ENCODE data around the gene C2CD3.

C2CD3 gene

DNA sequence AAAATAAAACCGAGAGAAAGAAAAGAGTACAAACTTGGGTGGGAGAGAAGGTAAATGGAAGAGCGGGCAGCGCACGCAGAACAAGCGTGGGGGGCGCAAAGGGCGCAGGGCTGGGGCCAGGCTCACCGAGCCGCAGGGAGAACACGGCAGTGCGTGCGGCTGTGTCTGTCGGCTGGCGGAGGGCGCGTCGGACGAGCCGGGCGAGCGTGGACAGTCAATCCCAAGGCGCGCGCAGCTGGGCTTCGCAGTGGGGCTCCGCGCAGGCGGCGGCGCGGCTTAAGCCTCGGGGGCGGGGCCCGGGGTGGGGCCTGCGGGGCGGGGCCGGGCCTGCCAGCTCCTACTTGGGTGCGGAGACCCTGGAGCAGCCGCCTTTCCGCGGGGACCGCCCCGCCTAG, 188.2 kb downstream of the C2CD3 start, which contains the start of gene UCP2:
Gene UCP2 (minus strand): TSS at position 249 of the 395 bp plus-strand sequence. CDS start 4,465 bp downstream, outside the sequence.
- DNase-seq = peak in 48 of 51 donors; percentile 45 to 92 (median 76)

DNA sequence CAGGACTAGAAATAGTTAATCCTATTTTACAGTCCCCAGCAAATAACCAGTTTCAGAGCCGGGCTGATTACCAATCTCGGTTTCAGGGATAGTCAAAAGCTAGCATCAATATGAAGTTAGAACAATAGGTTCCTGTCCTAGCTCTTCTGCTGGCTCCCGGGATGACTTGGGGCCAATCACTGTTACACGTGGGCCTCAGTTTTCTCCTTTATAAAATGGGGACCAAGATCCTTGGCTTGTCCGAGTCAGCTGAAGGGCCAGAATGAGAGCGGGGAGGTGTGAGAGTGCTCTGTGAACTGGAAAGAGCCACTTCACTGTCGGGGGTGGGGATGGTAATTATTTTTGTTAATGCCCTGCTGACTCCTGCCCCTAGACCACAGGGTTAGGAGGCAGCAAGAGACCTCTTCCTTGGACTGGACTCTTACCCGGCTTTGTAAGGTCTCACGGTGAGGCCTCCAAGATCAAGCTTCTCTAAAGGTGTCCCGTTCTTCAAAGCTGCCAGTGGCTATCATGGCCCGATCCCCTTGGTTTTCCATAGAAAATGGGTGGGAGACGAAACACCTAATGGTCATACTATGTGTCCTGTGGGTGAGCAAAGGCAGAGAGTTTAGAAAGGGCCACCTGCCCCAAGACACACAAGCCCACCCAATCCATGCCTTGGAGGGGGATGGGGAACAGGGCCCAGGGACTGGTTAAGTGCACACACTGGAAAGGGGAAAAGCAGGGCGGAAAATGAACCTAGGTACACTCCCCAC, 189.6 kb downstream of the C2CD3 start:
- no peak for DNase-seq

DNA sequence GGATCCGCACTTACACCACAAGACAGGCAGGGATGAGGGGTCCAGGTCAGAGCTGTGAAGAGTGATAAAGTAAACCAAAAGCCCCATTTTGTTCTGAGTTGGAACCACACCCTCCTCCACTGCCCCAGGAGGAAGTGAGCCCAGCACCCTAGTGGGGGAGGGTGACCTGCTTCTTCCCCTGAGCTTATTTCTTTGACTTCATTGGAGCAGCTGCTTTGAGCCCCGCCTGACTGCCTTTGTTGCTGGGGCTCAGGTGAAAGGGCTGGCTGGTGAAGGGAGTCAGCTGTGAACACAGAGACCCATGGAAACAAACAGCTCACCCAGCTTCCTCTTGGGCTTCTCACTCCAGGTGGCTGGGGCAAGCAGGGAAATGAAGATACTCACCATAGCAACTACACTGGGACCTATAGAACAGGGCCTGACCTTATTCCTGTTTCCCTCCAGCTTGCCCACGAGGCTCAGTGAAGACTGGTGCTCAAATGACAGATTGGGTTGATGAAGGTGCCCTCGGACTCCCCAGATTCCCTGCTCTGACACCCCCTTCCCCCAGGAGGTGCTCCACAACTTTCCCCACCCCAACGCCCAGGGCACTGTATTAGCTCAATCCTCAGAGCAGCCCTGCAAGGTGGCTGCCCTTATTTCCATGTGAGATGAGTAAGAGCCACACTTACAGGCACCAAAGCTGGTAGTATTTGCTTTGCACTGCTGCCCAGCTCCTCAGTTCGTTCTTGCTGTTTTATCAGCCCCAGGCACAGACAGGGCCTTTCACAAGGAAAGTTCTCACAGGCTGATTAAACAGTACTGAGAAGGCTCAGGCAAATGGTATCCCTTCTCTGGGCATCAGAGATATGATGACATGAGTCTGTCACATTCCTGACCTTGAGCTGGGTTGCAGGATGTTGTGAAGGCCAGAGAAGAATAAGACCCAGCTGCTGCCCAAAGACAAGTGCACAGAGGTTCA, 190.5 kb downstream of the C2CD3 start:
- DNase-seq = peak in 6 of 51 donors; percentile 4 to 27 (median 16)

DNA sequence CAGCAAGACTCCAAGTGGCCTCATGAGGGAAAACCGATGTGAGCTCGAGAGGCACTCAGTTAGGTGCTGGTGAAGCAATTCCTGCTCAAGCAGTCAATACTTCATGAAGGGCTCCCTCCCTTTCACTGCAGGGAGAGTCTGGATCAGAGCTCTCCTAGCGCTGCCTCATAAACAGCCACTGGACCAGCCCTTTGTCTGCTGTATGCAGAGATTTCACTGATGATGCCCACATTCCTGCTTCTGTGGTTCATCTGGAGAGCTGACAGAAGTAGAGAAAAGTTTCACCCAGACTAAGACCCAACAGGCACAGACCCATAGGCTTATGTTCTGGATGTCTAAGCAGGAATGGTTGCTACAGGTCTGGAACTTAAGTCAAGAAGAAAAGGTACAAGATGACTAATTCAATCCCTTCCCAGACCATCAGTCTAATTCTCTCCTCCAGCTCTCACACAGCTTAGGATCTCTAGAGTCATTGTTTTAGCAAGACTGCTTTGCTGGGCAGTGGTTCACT, 192.2 kb downstream of the C2CD3 start:
- no peak for DNase-seq

DNA sequence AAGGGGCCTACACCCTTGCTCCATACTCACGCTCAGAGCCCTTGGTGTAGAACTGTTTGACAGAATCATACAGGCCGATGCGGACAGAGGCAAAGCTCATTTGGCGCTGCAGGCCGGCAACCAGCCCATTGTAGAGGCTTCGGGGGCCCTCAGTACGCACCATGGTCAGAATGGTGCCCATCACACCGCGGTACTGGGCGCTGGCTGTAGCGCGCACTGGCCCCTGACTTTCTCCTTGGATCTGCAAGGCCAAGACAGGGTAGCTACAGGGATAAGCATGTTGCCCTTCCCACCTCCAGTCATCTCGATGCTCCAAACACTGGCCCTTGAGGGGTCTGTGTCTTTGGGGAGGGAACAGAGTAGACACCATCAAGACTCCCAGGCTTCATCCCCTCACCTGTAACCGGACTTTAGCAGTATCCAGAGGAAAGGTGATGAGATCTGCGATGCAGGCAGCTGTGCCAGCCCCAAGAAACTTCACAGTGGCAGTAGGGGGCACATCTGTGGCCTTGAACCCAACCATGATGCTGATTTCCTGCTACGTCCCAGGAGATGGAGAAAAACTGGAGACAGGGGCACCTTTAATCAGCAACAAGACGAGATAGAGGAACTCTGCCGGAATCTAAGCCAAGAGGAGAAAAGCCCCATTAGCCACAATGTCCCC, 192.8 kb downstream of the C2CD3 start:
- DNase-seq = no peak

DNA sequence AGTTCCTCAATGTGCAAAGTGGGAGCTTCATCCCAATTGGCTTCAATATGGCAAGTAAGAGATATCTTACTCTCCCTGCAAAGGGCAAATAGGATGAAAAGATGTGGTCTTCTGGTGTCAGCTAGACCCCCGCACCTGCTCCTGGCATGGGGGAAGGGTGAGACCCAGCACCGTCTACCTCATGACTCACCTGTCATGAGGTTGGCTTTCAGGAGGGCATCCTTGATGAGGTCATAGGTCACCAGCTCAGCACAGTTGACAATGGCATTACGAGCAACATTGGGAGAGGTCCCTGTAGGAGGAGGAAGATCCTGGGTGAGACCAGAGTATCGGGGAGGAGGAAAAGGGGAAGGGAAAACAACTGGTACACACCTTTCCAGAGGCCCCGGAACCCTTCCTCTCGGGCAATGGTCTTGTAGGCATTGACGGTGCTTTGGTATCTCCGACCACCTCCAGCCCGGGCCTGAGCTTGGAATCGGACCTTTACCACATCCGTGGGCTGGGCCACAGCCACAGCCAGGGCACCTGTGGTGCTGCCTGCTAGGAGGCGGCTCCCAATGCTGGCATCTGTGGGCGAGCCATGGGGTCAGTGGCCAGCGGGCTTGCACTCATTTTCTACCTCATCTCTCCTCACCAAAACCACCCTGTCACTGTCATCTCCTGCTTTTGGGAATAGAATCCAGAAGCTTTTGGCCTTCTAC, 194.2 kb downstream of the C2CD3 start:
- no peak for DNase-seq

DNA sequence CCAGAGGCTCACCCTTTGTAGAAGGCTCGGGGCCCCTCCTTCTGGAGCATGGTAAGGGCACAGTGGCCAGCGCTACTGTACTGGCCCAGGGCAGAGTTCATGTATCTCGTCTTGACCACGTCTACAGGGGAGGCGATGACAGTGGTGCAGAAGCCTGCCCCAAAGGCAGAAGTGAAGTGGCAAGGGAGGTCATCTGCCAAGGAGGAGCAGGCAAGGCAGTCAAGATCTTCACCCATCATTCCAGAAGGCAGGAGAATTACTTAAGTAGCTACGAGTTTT, 195.4 kb downstream of the C2CD3 start:
- no peak for DNase-seq

DNA sequence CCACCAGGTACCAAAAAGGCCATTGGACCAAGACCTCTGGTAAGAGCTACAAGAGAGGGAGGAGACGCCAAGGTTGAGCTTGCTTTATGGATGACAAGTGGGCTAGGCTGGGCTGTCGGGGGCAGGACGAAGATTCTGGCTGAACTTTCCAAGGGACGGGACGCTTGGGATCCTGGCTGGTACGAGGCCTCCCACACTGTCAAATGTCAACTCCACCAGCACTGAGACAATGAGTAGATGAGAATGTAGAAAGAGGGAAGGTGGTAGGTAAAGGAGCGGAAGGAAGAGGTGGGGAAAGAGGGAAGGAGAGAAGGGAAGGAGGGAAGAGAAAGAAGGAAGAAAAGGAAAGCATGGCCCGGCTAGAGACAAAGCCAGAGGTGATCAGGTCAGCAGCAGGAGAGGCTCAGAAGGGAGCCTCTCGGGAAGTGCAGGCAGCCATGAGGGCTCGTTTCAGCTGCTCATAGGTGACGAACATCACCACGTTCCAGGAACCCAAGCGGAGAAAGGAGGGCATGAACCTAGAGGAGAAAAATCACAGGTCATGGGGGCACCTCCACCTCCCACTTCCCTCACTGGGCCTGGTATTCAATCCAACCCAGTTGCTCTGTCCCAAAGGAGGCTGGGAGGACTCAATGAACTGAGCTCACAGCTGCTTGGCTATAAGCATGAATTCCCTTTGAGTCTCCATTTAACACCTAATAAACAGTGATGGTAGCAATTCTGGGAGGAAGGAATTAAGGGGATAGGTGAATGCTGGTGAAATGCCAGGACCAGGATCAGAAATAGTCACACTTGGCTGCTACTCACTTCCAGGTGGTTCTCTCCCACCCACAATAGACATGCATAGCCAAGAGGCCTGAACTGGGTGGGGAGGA, 196.0 kb downstream of the C2CD3 start:
- DNase-seq = no peak

DNA sequence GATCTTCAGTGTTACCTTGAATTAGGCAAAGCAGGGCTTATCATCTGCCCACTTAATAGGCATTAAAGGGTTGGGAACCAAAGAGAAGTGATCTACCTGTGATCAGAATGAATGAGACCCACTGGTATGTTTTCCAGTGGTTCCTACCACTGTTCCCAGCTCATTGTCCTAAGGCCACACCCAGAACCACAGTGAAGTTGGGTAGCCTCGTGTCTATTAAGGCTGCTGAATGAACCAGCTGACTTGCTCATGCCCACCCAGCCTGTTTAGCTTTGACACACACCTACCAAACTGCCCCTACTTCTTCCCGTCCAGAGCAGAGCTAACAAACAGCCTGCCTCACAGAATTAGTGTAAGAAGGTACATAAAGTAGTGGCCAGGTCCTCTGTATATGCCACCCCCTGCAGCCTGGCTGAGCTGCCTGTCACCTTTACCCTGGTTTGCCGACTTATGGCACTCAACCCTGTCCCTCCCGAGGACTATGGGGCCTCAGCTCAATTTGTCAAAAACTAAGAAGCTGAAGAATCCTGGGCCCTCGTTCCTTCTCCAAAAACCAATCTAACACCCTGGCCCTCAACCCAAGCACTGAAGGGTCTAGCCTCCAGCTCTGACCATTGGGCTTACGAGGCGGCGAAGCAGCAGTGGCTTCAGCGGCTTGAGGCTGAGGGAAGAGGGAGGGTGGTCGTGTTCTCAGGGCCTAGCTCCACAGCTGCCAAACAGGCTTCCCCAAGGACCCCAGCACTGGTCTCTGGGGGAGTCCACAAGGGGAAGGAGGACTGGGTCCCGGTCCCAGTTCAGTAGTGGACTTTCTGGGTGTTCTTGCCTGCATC, 198.0 kb downstream of the C2CD3 start:
- no peak for DNase-seq

DNA sequence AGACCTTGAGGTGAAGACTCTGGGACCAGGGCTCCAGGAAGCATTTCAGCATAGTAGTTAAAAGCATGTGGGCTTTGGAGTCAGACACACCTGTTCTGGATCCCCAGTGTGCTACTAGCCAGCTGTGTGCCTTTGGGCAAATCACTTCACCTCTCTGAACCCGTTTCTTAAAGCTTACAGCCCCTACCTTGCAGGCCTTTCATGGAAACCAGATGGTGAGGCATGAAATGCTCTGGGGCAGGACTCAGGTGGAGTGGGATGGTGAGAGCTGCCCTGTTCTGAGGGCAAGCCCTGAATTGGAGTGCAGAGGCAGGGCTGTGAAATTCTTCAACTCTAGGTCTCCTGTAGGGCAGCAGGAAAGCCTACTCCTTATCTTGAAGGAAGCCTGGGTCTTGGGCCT, 198.6 kb downstream of the C2CD3 start:
- DNase-seq = no peak

DNA sequence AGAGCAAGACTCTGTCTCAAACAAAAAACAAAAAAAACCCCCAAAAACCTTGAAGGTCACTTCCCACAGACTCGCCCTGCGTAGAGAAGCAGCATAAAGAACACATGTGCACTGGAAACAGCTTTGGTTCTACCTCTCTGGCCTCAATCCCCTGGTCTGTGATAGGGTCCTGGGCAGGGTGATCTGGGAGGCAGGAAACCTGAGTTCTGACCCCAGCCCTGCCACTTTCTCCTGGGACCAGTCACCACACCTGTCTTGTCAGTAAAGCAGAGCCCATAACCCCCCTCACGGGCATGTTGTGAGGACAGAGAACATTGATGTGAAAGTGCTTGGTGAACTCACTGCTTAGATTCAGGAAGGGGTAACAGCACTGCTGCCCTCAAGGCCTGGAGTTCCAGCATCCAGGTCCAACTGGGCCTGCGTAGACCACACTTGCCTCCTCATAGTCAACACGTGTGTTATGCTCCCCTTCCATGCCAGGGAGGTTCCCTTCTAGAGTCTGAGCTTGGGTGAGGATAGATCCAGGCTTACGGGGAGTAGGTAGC, 199.6 kb downstream of the C2CD3 start:
- no peak for DNase-seq

DNA sequence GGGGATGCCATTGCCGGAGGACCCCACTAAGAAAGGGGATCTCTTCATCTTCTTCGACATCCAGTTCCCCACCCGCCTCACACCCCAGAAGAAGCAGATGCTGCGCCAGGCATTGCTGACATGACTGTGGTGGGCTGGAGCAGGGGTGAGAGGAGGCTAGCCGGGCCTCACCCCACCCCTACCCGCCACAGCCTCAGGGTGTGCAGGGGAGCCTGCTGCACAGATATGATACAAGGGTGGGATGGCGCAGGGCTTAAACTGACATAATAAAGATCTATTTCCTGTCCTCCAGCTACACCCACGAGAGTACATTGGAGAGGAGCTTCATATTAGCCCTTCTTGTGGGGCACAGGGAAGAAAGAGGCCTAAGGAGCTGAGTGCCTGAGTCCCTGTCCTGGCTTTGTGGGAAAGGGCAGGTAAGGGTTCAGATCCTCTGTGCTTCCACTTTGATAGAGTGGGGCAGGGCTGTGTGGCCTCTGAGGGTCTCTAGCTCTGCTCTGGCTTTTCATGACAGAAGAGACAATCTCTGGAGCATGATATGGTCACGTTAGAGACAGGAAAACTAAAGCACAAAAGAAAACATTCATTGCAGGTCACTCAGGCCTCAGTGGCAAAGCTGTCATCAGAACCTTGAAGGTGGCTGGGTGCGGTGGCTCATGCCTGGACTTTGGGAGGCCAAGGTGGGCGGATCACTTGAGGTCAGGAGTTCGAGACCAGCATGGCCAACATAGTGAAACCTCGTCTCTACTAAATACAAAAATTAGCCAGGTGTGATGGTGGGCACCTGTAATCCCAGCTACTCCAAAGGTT, 200.6 kb downstream of the C2CD3 start:
- DNase-seq = no peak

DNA sequence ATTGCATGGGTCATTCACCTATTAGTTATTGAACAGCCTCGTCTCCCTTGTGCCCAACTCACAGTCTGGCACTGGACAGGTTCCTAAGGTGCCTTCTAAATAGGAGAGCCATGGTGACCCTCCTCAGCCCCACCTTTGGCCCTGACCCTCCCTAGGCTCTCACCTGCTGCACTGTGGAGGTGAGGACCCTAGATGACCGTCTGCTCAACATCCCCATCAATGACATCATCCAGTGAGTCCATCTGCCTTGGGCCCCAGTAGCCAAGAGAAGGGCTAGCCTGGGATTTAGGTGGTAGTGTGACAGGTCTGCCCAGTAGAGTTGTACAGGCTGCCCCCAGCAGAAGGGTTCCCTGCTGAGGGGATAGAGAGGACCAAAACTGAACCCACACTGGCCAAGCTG, 201.7 kb downstream of the C2CD3 start:
- no peak for DNase-seq

DNA sequence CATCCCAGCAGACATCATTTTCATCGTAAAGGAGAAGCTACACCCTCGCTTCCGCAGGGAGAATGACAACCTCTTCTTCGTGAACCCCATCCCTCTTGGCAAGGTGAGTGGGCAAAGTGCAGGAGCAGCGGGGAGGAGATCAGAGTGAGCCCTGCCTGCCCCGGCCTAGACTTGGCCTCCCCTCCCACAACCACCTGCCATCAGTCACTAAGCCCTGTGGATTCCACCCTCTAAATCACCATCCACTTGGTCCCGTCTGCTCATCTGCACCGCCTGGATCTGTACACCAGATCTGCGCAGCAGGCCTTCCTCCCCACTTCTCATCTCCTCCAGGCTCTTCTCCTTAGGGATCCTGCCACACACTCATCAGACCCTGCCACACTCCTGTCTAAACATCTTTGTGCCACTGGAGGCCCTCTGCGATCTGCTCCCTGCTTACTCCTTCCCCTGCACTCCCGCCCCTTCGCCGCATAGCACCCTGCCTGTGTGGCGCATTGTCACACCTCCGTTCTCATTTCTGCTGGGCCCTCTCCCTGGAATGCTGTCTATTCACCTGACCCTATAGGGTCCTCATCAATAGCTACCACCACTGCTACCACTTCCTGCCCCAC, 202.3 kb downstream of the C2CD3 start:
- DNase-seq = no peak

DNA sequence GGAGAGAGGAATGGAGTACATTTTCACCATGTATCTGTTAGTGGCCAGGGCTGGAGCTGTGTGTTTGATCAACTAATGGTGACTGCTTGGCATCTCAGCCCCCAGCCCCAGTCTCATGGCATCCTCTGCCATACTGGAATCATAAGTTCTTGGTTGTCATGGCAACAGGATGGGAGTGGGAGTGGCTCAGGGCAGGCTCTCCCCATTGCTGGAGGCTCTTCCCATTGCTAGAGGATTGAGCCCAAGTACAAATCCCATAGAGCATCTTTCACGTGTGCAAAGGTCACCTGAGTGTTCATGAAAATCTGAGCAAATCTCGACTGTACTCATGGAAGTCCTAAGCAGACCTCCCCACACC, 205.1 kb downstream of the C2CD3 start:
- no peak for DNase-seq

DNA sequence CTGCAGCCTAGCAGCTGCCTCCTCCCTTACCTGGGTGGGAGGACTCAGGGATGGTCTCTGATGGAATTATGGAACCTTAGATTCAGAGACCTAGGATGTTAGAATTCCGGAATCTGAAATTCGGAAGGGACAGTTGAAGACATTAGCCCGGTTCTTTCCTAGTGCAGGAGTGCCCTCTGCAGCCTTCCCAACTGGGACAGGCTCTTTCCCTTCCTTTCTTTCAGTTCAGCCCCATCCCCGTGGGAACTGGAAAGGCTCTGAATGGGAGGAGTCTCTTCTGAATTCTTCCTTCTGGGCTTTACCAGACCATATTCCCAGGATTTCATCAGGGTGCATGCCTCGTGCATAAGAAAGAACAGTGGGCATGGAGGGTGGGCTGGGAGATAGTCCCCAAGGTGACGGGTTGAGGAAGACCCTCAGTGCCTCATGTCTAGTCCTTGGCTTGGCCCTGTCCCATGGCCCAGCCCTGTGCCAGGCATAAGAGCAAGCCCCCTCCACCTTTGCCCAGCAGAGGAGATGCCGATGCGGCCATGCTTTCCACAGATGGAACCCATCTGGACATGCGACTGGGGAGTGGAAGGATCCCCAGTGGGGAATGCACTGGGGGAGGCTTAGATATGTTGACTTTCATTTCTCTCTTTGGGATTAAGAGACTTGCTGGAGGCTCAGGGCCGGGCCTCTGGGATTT, 205.6 kb downstream of the C2CD3 start:
- no peak for DNase-seq

DNA sequence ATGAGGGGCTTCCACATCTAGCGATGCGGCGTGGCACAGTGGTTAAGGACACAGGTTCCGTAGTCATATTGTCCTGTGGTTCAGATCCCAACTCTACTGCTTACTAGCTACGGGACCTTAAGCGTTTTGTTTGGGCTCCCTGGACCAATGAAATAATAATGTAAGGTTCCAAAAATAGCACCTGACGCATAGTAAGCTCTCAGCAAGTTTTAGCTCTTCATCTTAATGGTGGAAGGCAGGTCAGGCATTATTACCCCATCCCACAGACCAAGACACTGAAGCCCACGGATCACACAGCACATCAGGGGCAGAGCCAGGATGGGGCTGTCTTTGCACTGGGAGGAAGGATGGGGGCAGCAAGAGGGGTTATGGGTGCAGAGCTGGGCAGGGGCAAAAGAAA, 206.9 kb downstream of the C2CD3 start:
- DNase-seq = no peak

All from hypothalamus (tissue), 51 donors.